ENCODE data around the gene KLHDC4.
"Not testable (repeated sequence)": the region's sequence is repeated elsewhere in the genome, so short reads cannot be mapped to it uniquely, and the experiment has no call there.

The KLHDC4 gene

DNA sequence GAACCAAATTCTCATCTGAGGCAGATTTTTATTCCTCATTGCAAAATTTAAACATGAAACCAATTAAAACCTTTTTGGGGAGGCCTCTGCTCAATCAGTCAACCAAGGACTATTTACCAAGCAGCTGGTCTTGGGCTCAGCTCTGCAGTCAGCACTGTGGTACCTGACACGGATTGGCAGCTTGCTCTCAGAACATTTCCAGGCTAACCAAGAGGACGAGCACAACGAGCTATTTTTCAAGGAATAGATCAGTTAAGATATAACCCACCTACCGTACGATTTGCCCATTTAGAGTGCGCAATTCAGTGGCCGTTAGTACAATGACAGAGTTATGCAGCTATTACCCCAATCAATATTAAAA is 26.4 kb upstream of the KLHDC4 start:
- TF ChIP-seq, protein P1, sequence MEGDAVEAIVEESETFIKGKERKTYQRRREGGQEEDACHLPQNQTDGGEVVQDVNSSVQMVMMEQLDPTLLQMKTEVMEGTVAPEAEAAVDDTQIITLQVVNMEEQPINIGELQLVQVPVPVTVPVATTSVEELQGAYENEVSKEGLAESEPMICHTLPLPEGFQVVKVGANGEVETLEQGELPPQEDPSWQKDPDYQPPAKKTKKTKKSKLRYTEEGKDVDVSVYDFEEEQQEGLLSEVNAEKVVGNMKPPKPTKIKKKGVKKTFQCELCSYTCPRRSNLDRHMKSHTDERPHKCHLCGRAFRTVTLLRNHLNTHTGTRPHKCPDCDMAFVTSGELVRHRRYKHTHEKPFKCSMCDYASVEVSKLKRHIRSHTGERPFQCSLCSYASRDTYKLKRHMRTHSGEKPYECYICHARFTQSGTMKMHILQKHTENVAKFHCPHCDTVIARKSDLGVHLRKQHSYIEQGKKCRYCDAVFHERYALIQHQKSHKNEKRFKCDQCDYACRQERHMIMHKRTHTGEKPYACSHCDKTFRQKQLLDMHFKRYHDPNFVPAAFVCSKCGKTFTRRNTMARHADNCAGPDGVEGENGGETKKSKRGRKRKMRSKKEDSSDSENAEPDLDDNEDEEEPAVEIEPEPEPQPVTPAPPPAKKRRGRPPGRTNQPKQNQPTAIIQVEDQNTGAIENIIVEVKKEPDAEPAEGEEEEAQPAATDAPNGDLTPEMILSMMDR (conservative IDR thresholded peaks at IDR 0.05; ENCODE audit: low read depth, low read length) = no peak
- no peak for DNase-seq (ENCODE audit: low read depth)
- no peak overlapping the region for H3K4me3 ChIP-seq (ENCODE audit: low read length)

DNA sequence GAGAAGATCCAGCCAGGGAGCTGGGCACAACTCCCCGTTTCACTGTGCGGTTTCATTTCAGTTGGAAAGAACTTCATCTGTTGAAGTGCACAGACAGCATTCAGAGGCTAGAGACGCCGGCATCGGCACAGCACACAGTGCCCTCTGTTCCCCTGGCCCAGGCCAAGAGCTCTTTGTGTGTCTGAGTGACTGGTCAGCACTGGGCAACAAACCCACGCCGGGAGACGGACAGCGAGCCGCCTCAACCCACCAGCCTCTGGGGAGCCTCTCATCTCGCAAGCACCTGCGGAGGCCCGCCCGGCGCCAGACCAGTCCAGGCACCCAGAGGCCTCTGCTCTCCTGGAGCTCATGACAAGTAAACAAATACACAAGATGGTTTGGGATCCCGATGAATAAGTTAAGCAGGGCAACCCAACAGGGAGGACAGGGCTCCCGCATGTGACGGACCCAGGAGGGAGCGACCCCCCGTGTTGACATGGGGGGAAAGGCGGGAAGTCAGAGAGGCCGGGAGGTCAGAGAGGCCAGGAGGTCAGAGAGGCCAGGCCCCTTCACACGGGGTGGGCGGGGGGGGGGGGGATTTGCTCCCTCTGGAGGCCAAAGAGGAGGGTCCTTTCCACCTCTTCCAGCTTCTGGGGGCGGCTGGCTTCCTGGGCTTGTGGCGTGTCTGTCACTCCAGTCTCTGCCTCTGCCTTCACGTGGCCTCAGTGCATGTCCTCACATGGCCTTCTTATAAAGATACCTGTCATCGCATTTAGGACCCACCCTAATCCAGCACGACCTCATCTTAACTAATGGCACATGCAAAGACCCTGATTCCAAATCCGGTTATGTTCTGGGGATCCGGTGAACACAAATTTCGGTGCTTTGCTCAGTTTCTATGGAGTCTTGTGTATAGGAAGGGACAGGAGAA is 25.8 kb upstream of the KLHDC4 start:
- H3K4me3 ChIP-seq (ENCODE audit: low read length) = no peak overlapping the region
- TF ChIP-seq, protein P1 (conservative IDR thresholded peaks at IDR 0.05; ENCODE audit: low read depth, low read length) = no peak
- DNase-seq (ENCODE audit: low read depth) = no peak

DNA sequence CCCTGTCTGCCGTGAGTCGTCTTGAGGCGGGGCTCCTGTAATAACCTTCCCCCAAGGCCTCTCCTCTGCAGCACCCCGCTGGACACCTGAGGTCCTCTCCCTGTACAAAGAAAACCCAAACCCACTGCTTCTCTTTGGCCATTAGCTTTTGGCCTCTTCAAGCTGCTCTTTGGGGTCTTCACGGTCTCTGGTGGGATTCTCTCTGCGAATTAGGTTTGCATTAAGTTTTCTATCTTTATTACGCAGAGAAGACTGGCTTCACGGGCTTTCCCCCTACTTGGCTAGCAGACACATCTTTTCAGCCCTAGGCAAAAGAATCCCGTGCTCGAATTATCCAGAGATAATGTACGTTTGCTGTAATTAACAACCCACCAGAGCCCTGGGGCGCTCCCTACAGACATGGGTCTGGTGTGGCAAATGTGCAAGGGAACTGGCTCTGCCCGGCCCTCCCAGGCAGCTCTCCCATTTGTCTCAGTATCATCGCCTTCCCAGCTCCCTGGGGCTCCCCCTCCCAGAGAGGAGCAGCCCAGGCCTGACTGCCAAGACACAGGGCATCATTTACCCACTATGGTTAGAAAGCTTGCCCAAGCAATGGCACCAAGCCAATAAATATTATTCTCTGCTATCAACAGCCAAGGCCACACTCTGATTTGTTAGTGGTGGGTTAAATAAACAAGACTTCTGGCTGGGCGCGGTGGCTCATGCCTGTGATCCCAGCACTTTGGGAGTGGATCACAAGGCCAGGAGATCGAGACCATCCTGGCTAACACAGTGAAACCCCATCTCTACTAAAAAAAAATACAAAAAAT is 24.7 kb upstream of the KLHDC4 start:
- no peak overlapping the region for H3K4me3 ChIP-seq (ENCODE audit: low read length)
- DNase-seq (ENCODE audit: low read depth) = no peak
- TF ChIP-seq, protein P1 (conservative IDR thresholded peaks at IDR 0.05; ENCODE audit: low read depth, low read length) = no peak

DNA sequence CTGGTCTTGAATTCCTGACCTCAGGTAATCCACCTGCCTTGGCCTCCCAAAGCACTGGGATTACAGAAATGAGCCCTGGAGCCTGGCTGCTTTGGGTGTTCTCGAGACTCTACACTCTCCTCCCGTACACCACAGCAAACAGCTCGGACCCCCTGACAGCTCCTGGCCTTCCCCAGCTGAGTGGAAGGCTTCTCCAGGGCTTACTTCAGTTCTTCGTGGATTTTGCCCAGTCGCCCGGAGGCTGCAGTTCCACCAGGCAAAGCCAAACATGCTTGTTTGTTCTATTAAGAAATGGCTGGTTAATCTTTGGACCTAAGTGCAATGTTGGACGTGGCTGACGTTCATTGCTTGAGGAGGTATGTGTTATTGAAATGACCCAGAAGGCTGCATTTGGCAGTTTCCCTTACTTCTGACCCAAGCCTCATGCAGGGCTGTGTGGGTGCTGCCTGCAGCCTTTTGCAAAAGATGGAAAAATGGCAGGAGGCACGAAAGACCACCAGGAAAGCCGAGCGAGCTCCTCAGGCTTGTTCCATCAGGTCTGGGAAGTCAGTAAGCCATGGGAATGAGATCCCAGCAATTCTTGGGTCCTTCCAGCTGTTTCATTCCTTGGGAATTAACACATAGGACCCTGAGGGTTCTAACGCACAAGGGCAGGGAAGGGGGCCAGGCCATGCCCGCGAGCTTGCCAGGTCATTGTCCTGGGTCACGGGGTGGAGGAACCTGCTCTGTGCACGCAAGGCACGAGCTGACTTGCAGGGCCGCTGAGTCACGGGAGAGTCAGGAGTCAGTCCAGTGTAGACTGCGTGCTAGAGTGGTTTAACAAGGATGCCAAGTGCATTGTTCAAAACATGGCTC is 23.9 kb upstream of the KLHDC4 start:
- TF ChIP-seq, protein P1 (conservative IDR thresholded peaks at IDR 0.05; ENCODE audit: low read depth, low read length) = no peak
- H3K4me3 ChIP-seq (ENCODE audit: low read length) = no peak overlapping the region
- no peak for DNase-seq (ENCODE audit: low read depth)

DNA sequence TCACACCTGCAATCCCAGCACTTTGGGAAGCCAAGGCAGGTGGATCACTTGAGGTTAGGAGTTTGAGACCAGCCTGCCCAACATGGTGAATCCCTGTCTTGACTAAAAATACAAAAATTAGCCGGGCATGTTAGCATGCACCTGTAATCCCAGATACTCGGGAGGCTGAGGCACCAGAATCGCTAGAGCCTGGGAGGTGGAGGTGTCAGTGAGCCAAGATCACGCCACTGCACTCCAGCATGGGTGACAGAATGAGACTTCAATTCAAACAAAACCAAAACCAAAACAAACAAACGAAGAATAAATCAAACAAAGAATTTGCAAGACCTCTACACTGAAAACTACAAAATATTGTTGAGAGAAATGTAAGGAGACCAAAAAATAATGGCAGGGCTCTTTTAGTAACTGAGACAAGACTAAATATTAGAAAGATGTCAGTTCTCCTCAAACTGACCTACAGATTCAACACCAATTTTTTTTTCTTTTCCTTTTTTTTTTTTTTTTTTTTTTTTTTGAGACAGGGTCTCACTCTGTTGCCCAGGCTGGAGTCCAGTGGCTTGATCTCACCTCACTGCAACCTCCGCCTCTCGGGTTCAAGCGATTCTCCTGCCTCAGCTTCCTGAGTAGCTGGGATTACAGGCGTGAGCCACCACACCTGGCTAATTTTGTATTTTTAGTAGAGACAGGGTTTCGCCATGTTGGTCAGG is 23.1 kb upstream of the KLHDC4 start:
- DNase-seq (ENCODE audit: low read depth); H3K4me3 ChIP-seq (ENCODE audit: low read length): not testable (repeated sequence)

DNA sequence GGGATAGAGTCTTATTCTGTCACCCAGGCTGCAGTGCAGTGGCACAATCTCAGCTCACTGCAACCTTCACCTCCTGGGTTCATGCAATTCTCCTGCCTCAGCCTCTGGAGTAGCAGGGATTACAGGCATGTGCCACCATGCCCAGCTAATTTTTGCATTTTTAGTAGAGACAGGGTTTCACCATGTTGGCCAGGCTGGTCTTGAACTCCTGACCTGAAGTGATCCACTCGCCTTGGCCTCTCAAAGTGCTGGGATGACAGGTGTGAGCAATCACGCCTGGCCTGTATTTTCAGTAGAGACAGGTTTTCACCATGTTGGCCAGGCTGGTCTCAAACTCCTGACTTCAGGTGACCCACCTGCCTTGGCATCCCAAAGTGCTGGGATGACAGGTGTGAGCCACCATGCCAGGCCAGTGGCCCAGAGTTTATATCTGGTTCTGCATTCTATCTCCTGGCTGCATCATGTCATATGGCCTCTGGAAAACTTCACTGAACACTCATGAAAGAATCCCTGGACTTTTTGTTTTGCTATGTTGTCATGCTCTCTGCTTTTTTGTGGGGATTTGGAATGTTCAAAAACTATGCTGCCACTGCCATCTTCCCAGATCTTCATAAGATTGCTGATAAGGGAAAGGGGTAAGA is 21.8 kb upstream of the KLHDC4 start:
- H3K4me3 ChIP-seq (ENCODE audit: low read length); DNase-seq (ENCODE audit: low read depth): not testable (repeated sequence)

DNA sequence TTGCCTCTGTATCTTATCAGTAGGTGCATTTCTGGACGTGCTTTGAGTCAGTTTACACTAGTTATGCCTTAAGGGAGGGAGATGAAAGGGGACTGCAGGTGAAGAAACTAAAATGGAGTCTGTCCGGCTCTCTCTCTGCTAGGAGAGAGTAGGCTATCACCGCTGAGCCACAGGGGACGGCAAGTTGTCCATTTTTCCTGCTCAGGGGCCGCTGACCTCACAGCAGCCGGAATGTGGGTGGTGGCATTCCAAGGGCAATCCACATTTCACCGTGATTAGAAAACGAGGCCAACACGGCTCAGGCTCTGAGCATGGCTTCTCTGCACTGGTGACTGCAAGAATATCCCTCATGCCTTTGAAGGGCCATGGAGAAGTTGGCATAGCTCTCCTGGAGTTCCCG is 19.0 kb upstream of the KLHDC4 start:
- TF ChIP-seq, protein P1 (conservative IDR thresholded peaks at IDR 0.05; ENCODE audit: low read depth, low read length) = no peak
- no peak for DNase-seq (ENCODE audit: low read depth)

More for the DNA sequence above, 19.0 kb upstream of the KLHDC4 start:
- no peak overlapping the region for H3K4me3 ChIP-seq (ENCODE audit: low read length)

Data from retinal pigment epithelial cell (primary cell).